Esophagus muscularis mucosa (tissue), 4 donors: ENCODE measurements around the gene LRRC8D. TPM values are rescaled to one million over a fixed set of nuclear protein-coding genes. Genes with fewer than 3 reads are reported as not detected.

Experiments
- DNase-seq: peaks from one replicate; pipeline ENCODE4 v3.0.0-alpha.2; 2017; ENCODE audit errors: extremely low spot score
- H3K27ac ChIP-seq, 4 donors: fragments of 200-600 bp; sonication (generic); replicated peaks in 1 of 4; 1 replicate in 3 of 4; 2 replicates in 1 of 4; pipeline ENCODE4 v1.5.1; 2016 to 2019; ENCODE audit warnings: mild to moderate bottlenecking in 1 of 4
- H3K27me3 ChIP-seq, 4 donors: fragments of 200-600 bp; sonication (generic); one replicate each; pipeline versions ENCODE4 v1.5.1 to v1.6.0; 2016 to 2019
- H3K36me3 ChIP-seq, 4 donors: fragments of 200-600 bp; sonication (generic); one replicate each; pipeline ENCODE4 v1.5.1; 2016 to 2019
- H3K4me1 ChIP-seq, 4 donors: fragments of 200-600 bp; sonication (generic); one replicate each; pipeline ENCODE4 v1.5.1; 2016 to 2019
- H3K4me3 ChIP-seq, 4 donors: fragments of 200-600 bp; sonication (generic); 1 replicate in 2 of 4; 2 replicates in 2 of 4; pipeline ENCODE4 v1.5.1; 2016 to 2019; ENCODE audit warnings: mild to moderate bottlenecking in 4 of 4, moderate library complexity in 1 of 4
- H3K9me3 ChIP-seq, 4 donors: fragments of 200-600 bp; sonication (generic); 1 replicate in 3 of 4; 2 replicates in 1 of 4; pipeline ENCODE4 v1.5.1; 2016 to 2019
- CTCF ChIP-seq, 3 experiments: fragments of 200-600 bp in 2 of 3; fragments of 450-650 bp in 1 of 3; sonication (generic) in 2 of 3; IDR thresholded peaks; one replicate each; pipeline ENCODE4 v1.5.1; 2017 to 2019; ENCODE audit warnings: antibody characterized with exemption in 3 of 3, mild to moderate bottlenecking in 2 of 3, moderate library complexity in 1 of 3
- EP300 ChIP-seq: sonication (generic); formaldehyde crosslinking; IDR thresholded peaks from one replicate; pipeline ENCODE4 v1.6.1; 2017; ENCODE audit warnings: antibody characterized with exemption
- POLR2A ChIP-seq: fragments of 450-650 bp; IDR thresholded peaks from one replicate; pipeline ENCODE4 v1.6.1; 2017; ENCODE audit warnings: antibody characterized with exemption, moderate library complexity, mild to moderate bottlenecking, low read depth
- POLR2AphosphoS5 ChIP-seq, 2 donors: sonication (generic); formaldehyde crosslinking; IDR thresholded peaks; one replicate each; pipeline ENCODE4 v1.6.1; 2017; ENCODE audit warnings: antibody characterized with exemption in 2 of 2
- WGBS: methylation state at CpG from one replicate; pipeline ENCODE4 v1.1.5; 2018; 5-methylcytosine and 5-hydroxymethylcytosine counted together
- intact Hi-C: fragments of 100-400 bp; cut with DNase I; formaldehyde crosslinking; loops from one replicate; pipeline ENCODE4 v1.15.1; 2023
- total RNA-seq, 4 donors: library from RNA; depleted of rRNA; stranded (reverse); fragments of >200 nt; gene quantifications; one replicate each; pipeline versions ENCODE4 v1.1.0 to v1.2.1, GENCODE V29; 2016

Gene LRRC8D
- total RNA-seq, 4 donors from 2014 or later, result 4.2 to 10.4 (median 6.6) TPM

- WGBS, result 65% methylated on average over 3 of the region's 3 CpGs
- Histone ChIP-seq H3K4me1 (peaks cover 10 to 25% (median 16%) of the 10 kb centered on the region in 4 donors), H3K36me3 (no peaks in the 10 kb centered on the region), H3K4me3 (no peak overlapping the region), H3K27ac (no peak overlapping the region), H3K9me3 (no peaks in the 10 kb centered on the region), H3K27me3 (no peaks in the 10 kb centered on the region)
- intact Hi-C loops, result no loop called here
- no peak for TF ChIP-seq EP300
- no peak for TF ChIP-seq CTCF (IDR thresholded peaks at IDR 0.05)
- no peak for TF ChIP-seq POLR2A
- TF ChIP-seq POLR2AphosphoS5 (IDR thresholded peaks at IDR 0.05), result no peak
- DNase-seq, result no peak
Measured at GRCh38 chr1:89826594-89826993, 5.8 kb downstream of the LRRC8D start.

- Histone ChIP-seq H3K4me3 (no peak overlapping the region), H3K27ac (no peak overlapping the region), H3K36me3 (no peaks in the 10 kb centered on the region), H3K27me3 (no peaks in the 10 kb centered on the region), H3K4me1 (peaks cover 3 to 24% (median 9%) of the 10 kb centered on the region in 4 donors), H3K9me3 (no peaks in the 10 kb centered on the region)
- intact Hi-C loops, result no loop called here
- 97% methylated on average over 3 of the region's 3 CpGs for WGBS
- TF ChIP-seq POLR2AphosphoS5 (IDR thresholded peaks at IDR 0.05), result no peak
- no peak for TF ChIP-seq EP300
- no peak for TF ChIP-seq CTCF (IDR thresholded peaks at IDR 0.05)
- no peak for TF ChIP-seq POLR2A
- no peak for DNase-seq
Measured at GRCh38 chr1:89827330-89827729, 6.5 kb downstream of the LRRC8D start.

- no peaks in the 10 kb centered on the region for H3K27me3 ChIP-seq
- H3K27ac ChIP-seq, result no peak overlapping the region
- no peaks in the 10 kb centered on the region for H3K9me3 ChIP-seq
- intact Hi-C loops, result no loop called here
- no peaks in the 10 kb centered on the region for H3K36me3 ChIP-seq
- peaks cover 0 to 21% (median 5%) of the 10 kb centered on the region in 4 donors for H3K4me1 ChIP-seq
- no peak for DNase-seq
- no peak for TF ChIP-seq POLR2A
- no peak for TF ChIP-seq EP300
- H3K4me3 ChIP-seq, result no peak overlapping the region
- WGBS, result 100% methylated on average over 1 of the region's 1 CpG
Measured at GRCh38 chr1:89827902-89828301, 7.1 kb downstream of the LRRC8D start.

GRCh38 chr1:89829186-89829585 is 8.4 kb downstream of the LRRC8D start:
- no peak for DNase-seq
- Histone ChIP-seq H3K4me3 (no peak overlapping the region), H3K4me1 (peaks cover 0 to 15% (median 2%) of the 10 kb centered on the region in 4 donors), H3K9me3 (no peaks in the 10 kb centered on the region), H3K27ac (no peak overlapping the region), H3K27me3 (no peaks in the 10 kb centered on the region), H3K36me3 (no peaks in the 10 kb centered on the region)
- intact Hi-C loops, result no loop called here
- 91% methylated on average over 4 of the region's 4 CpGs for WGBS
- TF ChIP-seq POLR2AphosphoS5 (IDR thresholded peaks at IDR 0.05) (no peak), CTCF (IDR thresholded peaks at IDR 0.05) (no peak), EP300 (no peak)

GRCh38 chr1:89831462-89832120 is 10.8 kb downstream of the LRRC8D start:
- Histone ChIP-seq H3K9me3 (no peaks in the 10 kb centered on the region), H3K27ac (no peak overlapping the region), H3K4me1 (peaks cover 8 to 38% (median 23%) of the 10 kb centered on the region in 4 donors), H3K4me3 (no peak overlapping the region), H3K36me3 (no peaks in the 10 kb centered on the region), H3K27me3 (no peaks in the 10 kb centered on the region)
- WGBS, result 76% methylated on average over 7 of the region's 7 CpGs
- TF ChIP-seq EP300 (no peak), POLR2AphosphoS5 (IDR thresholded peaks at IDR 0.05) (no peak), POLR2A (no peak), CTCF (IDR thresholded peaks at IDR 0.05) (no peak)
- no peak for DNase-seq
- intact Hi-C loops, result no loop called here
